K562 (cell line): ENCODE data around the gene MATK. TPM values are rescaled to one million over a fixed set of nuclear protein-coding genes. Genes with fewer than 3 reads are reported as not detected.

Experiments used
- ATAC-seq: fragments of 200-7000 bp; cut with Tn5 transposase; 3 replicates; pipeline ENCODE4 v1.9.1; 2020; ENCODE audit warnings: moderate library complexity
- BruUV-seq: library from RNA; stranded (reverse); fragments of 400-500 nt; replicated peaks from 2 replicates; lab custom pipeline; 2021; lab: Mats Ljungman, UMichigan
- CTCF ChIA-PET: fragments of 300-600 bp; formaldehyde crosslinking; extraction: SDS; loops from one replicate; lab custom pipeline; 2021; ENCODE audit warnings: low intra/inter-chr PET ratio; lab: Yijun Ruan, JAX
- POLR2A ChIA-PET: fragments of 300-600, 350-650 bp; sonication (Branson Sonifier 250); formaldehyde crosslinking; extraction: SDS; loops from one replicate; lab custom pipeline; 2021; ENCODE audit warnings: antibody characterized with exemption, inconsistent platforms; lab: Yijun Ruan, JAX
- DNase-seq, 4 experiments: peaks; one replicate each; pipeline versions ENCODE4 v3.0.0 to v3.0.0-alpha.2; 2011 to 2018; ENCODE audit warnings: low spot score in 3 of 4, mixed read lengths in 3 of 4; ENCODE audit errors: extremely low read depth in 1 of 4
- FAIRE-seq: peaks from 2 replicates; lab custom pipeline; 2011; peaks lifted over from hg19 to GRCh38; lab: Jason Lieb, UNC
- H2AFZ ChIP-seq: 2 replicates; pipeline ENCODE4 v1.6.0; 2011; ENCODE audit warnings: low read depth, low read length, control low read depth, inconsistent platforms
- H3K27ac ChIP-seq: fragments of 200-600 bp; 3 replicates; pipeline ENCODE4 v1.8.0; 2011; ENCODE audit warnings: low read depth, mild to moderate bottlenecking, control low read depth, inconsistent platforms, low read length, moderate library complexity, mixed read lengths; ENCODE audit errors: extremely low read depth
- H3K27me3 ChIP-seq, 2 experiments: fragments of 300-600 bp in 1 of 2; 2 replicates in 1 of 2; 3 replicates in 1 of 2; pipeline versions ENCODE4 v1.6.0 to v1.8.0; 2011; ENCODE audit warnings: inconsistent platforms in 2 of 2, low read length in 2 of 2, mild to moderate bottlenecking in 1 of 2, mixed read lengths in 1 of 2, moderate library complexity in 1 of 2; ENCODE audit not compliant: control insufficient read depth in 2 of 2, insufficient read depth in 2 of 2
- H3K36me3 ChIP-seq: fragments of 300-600 bp; 3 replicates; pipeline ENCODE4 v1.8.0; 2011; ENCODE audit warnings: mild to moderate bottlenecking, low read length, inconsistent platforms; ENCODE audit not compliant: control insufficient read depth, insufficient read depth
- H3K4me1 ChIP-seq, 2 experiments: fragments of 200-600 bp in 1 of 2; replicated peaks in 1 of 2; 2 replicates in 1 of 2; 3 replicates in 1 of 2; pipeline versions ENCODE4 v1.5.1 to v1.8.0; 2011; ENCODE audit warnings: inconsistent platforms in 2 of 2, low read length in 2 of 2, mild to moderate bottlenecking in 1 of 2, mixed read lengths in 1 of 2, moderate library complexity in 1 of 2; ENCODE audit not compliant: control insufficient read depth in 2 of 2, insufficient read depth in 2 of 2
- H3K4me2 ChIP-seq: 2 replicates; pipeline ENCODE4 v1.6.1; 2011; ENCODE audit warnings: low read length, control low read depth, inconsistent platforms, mixed read lengths; ENCODE audit not compliant: insufficient read depth
- H3K4me3 ChIP-seq: fragments of 200-600 bp; sonication (generic), shearing (Covaris generic); 2 replicates; pipeline ENCODE4 v1.5.1; 2016; ENCODE audit warnings: control low read depth, inconsistent platforms
- H3K79me2 ChIP-seq: fragments of 200-600 bp; 3 replicates; pipeline ENCODE4 v1.8.0; 2011; ENCODE audit warnings: low read length, inconsistent platforms; ENCODE audit not compliant: control insufficient read depth, insufficient read depth
- H3K9ac ChIP-seq, 2 experiments: 2 replicates each; pipeline versions ENCODE4 v1.6.0 to v1.6.1; 2011; ENCODE audit warnings: low read depth in 2 of 2, low read length in 2 of 2, control low read depth in 1 of 2, inconsistent platforms in 1 of 2, mild to moderate bottlenecking in 1 of 2, mixed read lengths in 1 of 2; ENCODE audit not compliant: insufficient read depth in 1 of 2
- H3K9me1 ChIP-seq: one replicate; pipeline ENCODE4 v1.6.0; 2011; ENCODE audit warnings: inconsistent platforms, mild to moderate bottlenecking, low read length, moderate library complexity; ENCODE audit not compliant: control insufficient read depth, insufficient read depth
- H3K9me3 ChIP-seq: replicated peaks from 2 replicates; pipeline ENCODE4 v1.5.1; 2011; ENCODE audit warnings: low read depth, low read length, inconsistent platforms; ENCODE audit not compliant: control insufficient read depth, insufficient read depth
- H4K20me1 ChIP-seq: replicated peaks from 2 replicates; pipeline ENCODE4 v1.6.1; 2011; ENCODE audit warnings: low read length, inconsistent platforms, mixed read lengths; ENCODE audit not compliant: control insufficient read depth, insufficient read depth
- ATF6 ChIP-seq: sonication (generic); formaldehyde crosslinking; IDR thresholded peaks from 2 replicates; pipeline ENCODE4 v1.4.0; 2020; ENCODE audit warnings: mild to moderate bottlenecking, missing genetic modification reagents
- BRD9 ChIP-seq: fragments of 450-650 bp; IDR thresholded peaks from 2 replicates; pipeline ENCODE4 v1.6.1; 2018; ENCODE audit warnings: low read depth; ENCODE audit not compliant: partially characterized antibody
- COPS2 ChIP-seq: fragments of 450-650 bp; conservative IDR thresholded peaks from 2 replicates; pipeline ENCODE4 v1.6.1; 2016; ENCODE audit warnings: mild to moderate bottlenecking, moderate library complexity
- CREB3 ChIP-seq: fragments of 450-650 bp; conservative IDR thresholded peaks from 2 replicates; pipeline ENCODE4 v1.6.1; 2016; ENCODE audit warnings: missing genetic modification characterization, low read depth, mild to moderate bottlenecking, missing compliant biosample characterization, moderate library complexity
- DLX4 ChIP-seq: fragments of 250-450 bp; sonication (Bioruptor Pico); IDR thresholded peaks from 2 replicates; pipeline ENCODE4 v1.6.1; 2021; ENCODE audit warnings: mild to moderate bottlenecking
- ESRRA ChIP-seq: fragments of 450-650 bp; IDR thresholded peaks from 2 replicates; pipeline ENCODE4 v1.6.1; 2014; ENCODE audit warnings: low read depth, mild to moderate bottlenecking, moderate library complexity, borderline replicate concordance
- HDAC6 ChIP-seq: IDR thresholded peaks from 2 replicates; pipeline ENCODE4 v1.6.1; 2012; ENCODE audit warnings: low read depth, mild to moderate bottlenecking, control low read depth, inconsistent platforms, low read length, moderate library complexity
- KDM1A ChIP-seq, 2 experiments: fragments of 450-650 bp; IDR thresholded peaks; 2 replicates each; pipeline ENCODE4 v1.6.1; 2016; ENCODE audit warnings: mild to moderate bottlenecking in 2 of 2
- KDM4B ChIP-seq, 2 experiments: fragments of 450-650 bp in 1 of 2; sonication (generic) in 1 of 2; IDR thresholded peaks; 2 replicates each; pipeline ENCODE4 v1.6.1; 2016 to 2017; ENCODE audit warnings: borderline replicate concordance in 2 of 2, antibody characterized with exemption in 1 of 2, low read depth in 1 of 2, mild to moderate bottlenecking in 1 of 2
- PATZ1 ChIP-seq: fragments of 250-450 bp; sonication (Bioruptor Pico); IDR thresholded peaks from 2 replicates; pipeline ENCODE4 v1.5.0; 2020; ENCODE audit warnings: mild to moderate bottlenecking, borderline replicate concordance
- SMARCA5 ChIP-seq: fragments of 450-650 bp; IDR thresholded peaks from 2 replicates; pipeline ENCODE4 v1.6.1; 2016
- SMARCE1 ChIP-seq: fragments of 450-650 bp; IDR thresholded peaks from 2 replicates; pipeline ENCODE4 v1.7.1; 2016; ENCODE audit warnings: mild to moderate bottlenecking
- ZNF277 ChIP-seq: fragments of 250-450 bp; sonication (Bioruptor Pico); IDR thresholded peaks from 2 replicates; pipeline ENCODE4 v1.8.0; 2022; ENCODE audit warnings: inconsistent platforms, mild to moderate bottlenecking, moderate library complexity, borderline replicate concordance
- WGBS: fragments of 100-300 bp; shearing (Covaris generic); methylation state at CpG from one replicate; pipeline ENCODE4 v1.1.6; 2016; ENCODE audit warnings: low coverage, mixed read lengths; ENCODE audit not compliant: insufficient coverage; ENCODE audit errors: missing lambda C conversion rate; 5-methylcytosine and 5-hydroxymethylcytosine counted together
- in situ Hi-C: fragments of 300-500 bp; cut with MboI; formaldehyde crosslinking; loops from 4 replicates; pipeline ENCODE4 v1.15.0; 2018; ENCODE audit warnings: inconsistent platforms, mixed read lengths
- intact Hi-C: fragments of 100-400 bp; cut with micrococcal nuclease; formaldehyde crosslinking; loops from 2 replicates; pipeline ENCODE4 v1.14.2; 2022
- polyA plus RNA-seq, 8 experiments: library from polyadenylated mRNA; depleted of rRNA in 4 of 8; stranded (reverse) in 5 of 8; unstranded in 3 of 8; fragments of >200 nt; fragmentation: Nextera tagmentation in 2 of 8; fragmentation: Illumina TruSeq in 1 of 8; extraction: Ambion mirVana in 2 of 8; extraction: Trizol in 1 of 8; gene quantifications; 2 replicates each; pipeline versions ENCODE4 v1.2.1 to v1.2.3, GENCODE V29; 2011 to 2014; ENCODE audit warnings: inconsistent platforms in 1 of 8, missing spikeins in 1 of 8
- total RNA-seq, 7 experiments: library from RNA; depleted of rRNA in 6 of 7; stranded (reverse); fragments of >200 nt in 6 of 7; fragmentation: Illumina TruSeq in 2 of 7; extraction: Trizol in 2 of 7; gene quantifications; 2 replicates each; pipeline versions ENCODE4 v1.2.1 to v1.2.3, GENCODE V29; 2011 to 2021; ENCODE audit warnings: low replicate concordance in 1 of 7

Gene MATK
- total and polyA plus RNA-seq, 9 of the 15 experiments (the other 6 are each of a cell fraction or from before 2014, with no cell fraction given): 0.08 to 41.5 (median 21.4) TPM

- no TSS peak for BruUV-seq
- Histone ChIP-seq H3K9me1 (no peaks in the 10 kb centered on the region), H3K4me2 (no peak overlapping the region), H2AFZ (no peak overlapping the region), H3K9me3 (no peaks in the 10 kb centered on the region), H3K4me3 (no peak overlapping the region), H3K36me3 (peaks cover 21% of the 10 kb centered on the region; the same call in 1 of the 3 replicates), H3K9ac (peak overlapping the region in 1 of 2 experiments; percentile 71; a peak in 1 of 4 replicates), H3K4me1 (peaks cover 0 to 63% of the 10 kb centered on the region in 2 experiments; a peak in 3 of 5 replicates), H3K27me3 (no peaks in the 10 kb centered on the region), H4K20me1 (no peaks in the 10 kb centered on the region), H3K27ac (no peak overlapping the region), H3K79me2 (no peaks in the 10 kb centered on the region)
- WGBS: 53% methylated on average over 21 of the region's 35 CpGs
- FAIRE-seq (no peak), DNase-seq (no peak), ATAC-seq (no peak)
- intact Hi-C loops: no loop called here
- in situ Hi-C loops: no loop called here
- CTCF ChIA-PET: no interaction called here
- POLR2A ChIA-PET: interaction anchor here (0.6 to 5.9 kb wide), 2 partner anchors 8 to 214 kb away, joined by 3 to 48 read pairs; partner anchors contain the start of genes APBA3, EEF2 and MRPL54
- TF ChIP-seq SMARCA5 (peak; percentile 81; the same call in 1 of the 2 replicates), SMARCE1 (no peak), ZNF277 (CRISPR knock-in tag) (no peak), COPS2 (no peak), HDAC6 (no peak), DLX4 (no peak), PATZ1 (CRISPR knock-in tag) (no peak), CREB3 (tag) (no peak), ESRRA (no peak), BRD9 (no peak), KDM1A (IDR thresholded peaks at IDR 0.05) (peak; percentile 33 to 43; a peak in 1 of 4 replicates), KDM4B (IDR thresholded peaks at IDR 0.05; ENCODE audit: borderline replicate concordance in 2 of 2, low read depth in 1 of 2) (no peak), ATF6 (CRISPR knock-in tag) (no peak)
These were observed 14.9 kb downstream of the MATK start for GRCh38 chr19:3771000-3771905.
